Stimulated activated CD4-positive, alpha-beta T cell treated with anti-CD3 and anti-CD28 coated beads, Interleukin-15, amount 100 ng/mL, for 24 hours (primary cell): ENCODE measurements around the gene TMEM147.
A peak's percentile ranks its signal among the peaks of the same experiment; 100 is the strongest.

ENCODE experiments used
- DNase-seq: peaks from one replicate; pipeline ENCODE4 v3.0.0-alpha.2; 2020

TMEM147 gene

DNA sequence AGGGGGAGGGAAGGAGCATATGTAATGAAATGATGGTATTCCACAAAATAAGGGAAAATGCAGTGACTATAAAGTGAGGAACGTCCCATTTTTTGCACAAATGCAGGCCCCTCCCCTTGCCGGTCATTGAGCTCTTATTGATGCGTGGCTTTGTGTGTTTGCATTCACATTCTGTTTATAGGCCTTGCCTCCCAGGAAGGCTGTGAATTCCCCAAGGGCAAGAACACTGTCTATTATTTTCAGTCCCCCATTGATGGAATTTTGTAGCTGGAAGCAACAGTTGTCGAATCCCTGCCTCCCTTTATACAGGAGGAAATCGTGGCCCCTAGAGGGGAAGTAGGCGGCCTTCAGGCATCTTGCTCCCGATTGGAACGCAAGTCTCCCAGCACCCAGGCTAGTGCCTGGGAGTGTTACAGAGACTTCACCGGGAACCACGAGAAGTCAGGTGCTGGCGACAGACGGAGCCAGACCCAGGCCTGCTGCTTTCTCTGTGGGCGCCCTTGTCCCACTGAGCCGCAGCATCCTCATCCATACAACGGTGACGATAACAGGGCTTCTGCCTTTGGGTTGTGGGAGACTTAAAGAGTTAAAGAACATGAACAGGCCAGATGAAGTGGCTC, 24.2 kb upstream of the TMEM147 start:
- no peak for DNase-seq

DNA sequence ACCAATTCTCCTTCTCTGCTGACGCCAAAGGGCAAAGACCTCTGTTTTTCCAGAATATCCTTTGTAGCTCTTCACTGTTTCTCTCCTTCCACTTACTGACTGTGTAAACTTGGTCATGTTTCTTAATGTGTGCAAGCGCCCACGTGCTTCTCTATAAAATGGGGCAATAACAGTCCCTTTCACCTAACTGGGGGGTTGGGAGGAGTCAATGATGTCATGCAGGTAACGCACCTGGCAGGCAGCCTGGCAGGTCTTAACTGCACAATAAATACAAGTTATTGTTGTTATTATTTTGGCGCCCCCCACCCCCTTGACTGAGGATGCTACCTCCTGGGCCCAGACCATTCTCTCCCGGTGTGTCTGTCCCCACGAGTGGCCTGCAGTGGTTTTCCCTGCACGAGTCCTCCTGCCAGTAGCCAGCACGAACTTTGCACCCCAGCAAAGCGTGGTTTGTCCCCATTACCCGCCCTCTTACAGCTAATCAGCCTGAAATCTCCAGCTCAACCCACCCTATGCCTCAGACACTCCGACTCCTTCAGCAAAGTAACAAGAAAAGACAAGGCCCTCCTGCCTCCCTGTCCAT, 22.6 kb upstream of the TMEM147 start:
- no peak for DNase-seq

DNA sequence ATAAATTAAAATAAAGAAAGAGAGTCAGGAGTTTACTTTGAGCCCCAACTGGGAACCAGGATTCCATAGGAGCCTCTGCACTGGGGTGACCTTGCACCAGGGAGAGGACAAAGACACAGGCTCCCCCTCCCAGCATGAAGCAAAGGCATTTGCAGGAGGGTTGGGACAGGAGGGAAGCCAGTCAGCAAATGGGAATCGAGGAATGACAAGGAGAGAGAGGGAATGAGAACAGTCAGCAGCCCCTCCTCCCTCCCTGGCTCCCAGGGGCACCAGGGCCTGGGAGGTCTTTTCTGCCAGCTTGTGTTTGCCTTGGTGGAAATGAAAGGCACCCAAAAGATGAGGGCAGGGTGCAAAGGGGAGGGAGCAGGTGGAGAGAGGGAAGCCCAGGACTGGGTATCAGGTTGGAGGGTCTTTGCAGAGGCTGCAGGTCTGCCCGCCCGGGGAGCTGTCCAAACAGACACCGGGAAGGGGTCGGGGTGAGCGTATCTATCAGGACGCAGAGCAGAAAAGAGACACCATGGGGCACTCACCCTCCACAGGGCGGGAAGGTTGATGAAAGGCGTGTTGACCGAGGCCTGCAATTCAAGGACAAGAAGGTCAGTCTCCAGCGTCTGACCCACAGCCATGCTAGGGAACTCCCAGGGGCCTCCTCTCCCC, 21.1 kb upstream of the TMEM147 start:
- DNase-seq: no peak

DNA sequence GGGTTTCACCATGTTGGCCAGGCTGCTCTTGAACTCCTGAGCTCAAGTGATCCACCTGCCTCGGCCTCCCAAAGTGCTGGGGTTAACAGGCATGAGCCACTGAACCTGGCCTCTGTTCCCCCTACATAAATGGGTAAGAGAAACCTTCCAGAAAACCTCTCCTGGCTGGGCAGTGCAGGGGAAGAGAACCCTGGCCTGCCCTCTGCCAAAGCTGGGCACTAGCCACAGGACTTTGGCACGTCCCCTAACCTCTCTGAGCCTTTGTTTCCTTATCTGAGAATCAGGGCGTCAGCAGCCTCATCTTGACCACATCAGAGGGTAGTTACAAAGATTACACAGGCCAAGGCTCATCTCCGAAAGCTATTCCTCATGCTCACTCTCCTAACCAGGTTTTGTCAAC, 19.6 kb upstream of the TMEM147 start:
- no peak for DNase-seq

DNA sequence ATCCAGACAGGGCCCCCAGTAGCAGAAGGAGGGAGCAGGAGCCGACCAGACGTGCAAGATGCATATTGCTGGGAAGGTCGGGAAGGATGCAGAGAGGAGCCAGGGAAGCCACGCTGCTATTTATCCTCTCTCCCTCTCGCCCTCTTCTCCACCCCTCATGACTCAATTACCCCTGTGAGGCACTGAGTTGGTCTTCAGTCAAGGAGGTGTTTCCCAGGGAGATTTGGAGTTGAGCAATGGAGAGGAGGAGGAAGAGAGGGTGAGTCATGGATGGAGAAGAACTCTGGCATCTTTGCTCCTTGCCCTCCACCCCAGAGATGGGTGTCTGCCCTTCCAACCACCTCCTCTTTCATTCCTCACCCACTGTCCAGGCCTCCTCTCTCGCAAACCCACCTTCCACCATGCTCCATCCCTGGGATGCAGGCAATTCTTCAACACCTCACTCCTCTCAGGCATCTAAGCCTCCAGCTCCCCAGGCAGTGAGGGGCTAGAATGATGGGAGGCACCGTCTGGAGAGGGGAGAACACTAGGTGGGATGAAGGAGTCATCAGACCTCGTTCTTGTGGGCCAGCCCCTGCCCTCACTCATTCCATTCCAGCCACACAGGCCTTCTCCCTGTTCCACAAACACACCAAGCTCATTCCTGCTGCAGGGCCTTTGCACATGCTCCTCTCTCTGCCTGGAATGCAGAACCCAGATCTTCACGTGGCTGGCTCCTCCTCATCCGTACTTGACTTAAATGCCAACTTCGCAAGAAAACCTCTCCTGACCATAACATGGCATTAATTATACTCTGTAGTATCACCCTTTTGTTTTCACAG, 17.0 kb upstream of the TMEM147 start, which contains the start of gene SBSN:
Gene SBSN, minus strand, starts transcription at position 94 of the 821 bp plus-strand sequence. Its CDS starts 30 bp downstream, at position 64.
- no peak for DNase-seq

DNA sequence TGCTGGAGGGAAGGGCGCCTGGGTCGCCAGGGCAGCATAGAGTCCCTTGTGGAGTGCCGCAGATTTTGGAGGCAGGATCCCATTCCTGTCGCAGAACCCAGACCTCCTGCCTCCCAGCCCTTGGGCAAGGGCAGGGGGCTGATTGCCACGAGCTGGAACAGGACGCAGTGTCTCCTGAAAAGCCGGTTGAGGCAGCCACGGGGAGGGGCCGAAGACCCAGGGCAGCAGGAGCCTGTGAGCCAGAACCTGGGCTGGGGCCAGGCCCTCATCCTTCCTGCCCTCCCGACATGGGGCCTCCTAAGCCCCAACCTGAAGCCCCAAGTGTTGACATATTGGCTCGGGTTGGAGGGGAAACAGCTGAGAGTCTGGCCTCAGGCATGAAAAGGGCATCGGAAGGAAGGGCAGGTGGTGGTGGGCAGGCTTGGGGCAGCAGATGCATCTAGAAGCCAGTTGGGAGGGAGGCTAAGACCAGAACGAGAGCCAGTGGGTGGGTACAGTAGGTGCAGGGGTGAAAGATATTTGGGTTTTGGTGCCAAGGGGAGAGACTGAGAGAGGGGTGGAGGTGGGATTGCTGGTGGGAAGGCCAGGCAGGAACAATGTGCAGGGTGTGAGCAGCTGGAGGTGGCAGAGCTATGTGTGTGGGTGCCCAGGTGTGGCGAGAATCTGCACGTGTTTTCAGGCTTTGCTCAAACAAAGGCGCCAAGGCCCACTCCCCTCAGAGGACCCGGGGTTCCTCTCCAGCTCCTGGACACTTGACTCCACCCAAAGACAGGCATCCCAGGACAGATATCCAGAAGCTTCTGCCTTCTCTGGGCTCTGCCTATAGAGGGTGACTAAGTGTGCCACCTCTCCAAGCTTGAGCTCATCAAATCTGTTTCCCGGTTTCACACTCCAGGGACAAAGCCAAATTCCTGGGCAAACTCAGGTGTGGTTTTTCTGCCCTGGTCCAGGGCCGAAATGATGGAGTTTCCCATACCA, 15.9 kb upstream of the TMEM147 start:
- no peak for DNase-seq

DNA sequence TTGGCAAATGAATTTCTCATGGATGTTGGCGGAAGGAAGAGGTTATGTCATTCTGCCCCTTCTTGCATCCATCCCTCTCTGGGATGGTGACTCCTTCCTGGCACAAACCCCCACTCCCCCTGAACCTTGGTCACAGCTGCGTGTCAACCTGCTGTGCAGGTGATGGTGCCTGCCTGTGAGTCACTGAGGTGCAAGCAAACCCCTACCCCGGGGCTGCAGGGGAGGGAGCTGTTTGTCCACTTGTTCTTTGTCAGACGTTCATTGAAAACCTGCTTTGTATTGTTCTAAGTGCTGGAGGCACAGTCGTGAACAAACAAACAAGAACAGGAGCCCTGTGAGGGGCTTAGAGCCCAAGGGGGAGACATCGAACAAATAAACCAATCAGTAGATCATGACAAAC, 14.1 kb upstream of the TMEM147 start:
- no peak for DNase-seq

DNA sequence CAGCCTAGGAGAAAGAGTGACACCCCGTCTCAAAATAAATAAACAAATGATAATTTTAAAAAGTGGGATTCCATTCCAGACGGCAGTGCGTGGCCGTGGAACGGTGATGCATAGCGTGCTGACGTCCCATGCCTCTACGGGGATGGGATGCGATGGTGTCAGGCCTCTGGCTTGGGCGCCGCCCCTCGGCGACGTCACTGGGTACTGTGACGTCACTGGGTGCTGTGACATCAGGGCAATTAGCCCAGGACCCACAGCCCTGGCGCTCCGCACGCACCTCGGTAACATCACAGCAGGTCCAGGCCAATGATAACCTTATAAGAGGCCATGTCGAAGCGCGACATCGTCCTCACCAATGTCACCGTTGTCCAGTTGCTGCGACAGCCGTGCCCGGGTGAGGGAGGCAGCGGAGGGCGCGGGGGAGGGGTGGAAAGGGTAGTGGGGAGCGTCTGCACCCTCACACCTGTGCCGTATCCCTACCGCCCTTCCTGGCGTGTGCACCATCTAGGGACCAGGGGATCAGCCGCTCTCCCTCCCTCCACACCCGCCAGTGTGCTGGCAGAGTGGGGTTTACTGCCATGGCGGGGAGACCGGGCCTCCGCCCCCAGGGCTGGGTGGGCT, 12.1 kb upstream of the TMEM147 start, which contains the start of gene GAPDHS:
Gene GAPDHS, plus strand, starts transcription at position 256 of the 621 bp plus-strand sequence. Its CDS starts 72 bp downstream, at position 328.
- DNase-seq: no peak

DNA sequence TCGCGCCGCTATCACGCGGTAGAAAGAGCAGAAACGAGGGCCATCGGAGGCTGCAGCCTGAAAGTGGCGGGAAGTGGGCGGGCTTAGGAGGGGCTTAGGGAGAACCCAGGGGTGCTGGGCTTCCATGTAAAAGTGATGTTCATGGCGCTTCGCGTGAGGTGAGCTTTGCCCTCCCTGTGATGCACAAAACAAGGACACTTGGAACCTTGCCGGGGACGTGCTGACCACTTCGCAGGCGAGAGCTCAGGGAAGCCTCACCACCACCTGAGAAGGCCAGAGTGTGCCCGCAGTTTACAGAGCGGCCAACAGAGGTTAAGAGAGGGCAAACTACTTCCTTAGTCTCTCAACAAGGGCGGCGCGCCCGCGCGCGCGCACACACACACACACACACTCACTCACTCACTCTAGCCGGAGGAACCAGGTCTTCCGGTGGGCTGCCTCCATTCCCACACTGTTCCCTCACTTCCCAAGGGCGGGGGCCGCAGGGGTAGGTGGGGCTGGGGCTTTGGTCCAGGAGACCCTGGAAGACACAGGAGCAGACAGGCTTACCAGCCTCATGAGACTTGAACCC, 11.5 kb upstream of the TMEM147 start:
- DNase-seq: peak; percentile 51

DNA sequence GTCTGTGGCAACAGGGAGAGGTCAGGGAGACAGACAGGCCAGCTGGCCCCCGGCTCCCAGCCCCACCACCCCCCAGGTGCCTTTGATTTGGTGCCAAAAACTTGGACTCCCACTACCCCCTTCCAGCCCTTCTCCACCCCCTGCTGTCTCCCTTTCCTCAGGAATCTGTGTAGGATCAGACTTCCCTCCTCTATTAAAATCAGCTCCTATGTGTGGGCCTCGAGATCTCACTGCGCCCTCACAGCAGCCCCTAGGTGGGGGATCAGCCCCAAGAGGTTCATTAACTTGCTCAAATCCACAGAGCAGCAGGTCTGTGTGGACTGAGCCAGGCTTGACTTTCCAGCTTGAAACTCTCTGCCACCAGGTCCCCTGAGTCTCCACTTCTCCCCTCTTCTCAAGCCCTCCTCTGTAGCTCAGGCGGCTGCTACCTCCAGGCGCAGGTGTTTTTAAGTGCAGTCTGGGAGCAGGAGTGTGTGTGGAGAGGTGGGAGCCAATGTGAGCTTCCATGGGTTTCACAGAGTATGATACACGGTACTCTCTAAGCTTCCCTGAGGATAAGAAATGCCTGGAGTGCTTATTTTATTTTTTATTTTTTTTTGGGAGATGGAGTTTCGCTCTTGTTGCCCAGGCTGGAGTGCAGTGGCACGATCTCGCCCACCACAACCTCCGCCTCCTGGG, 10.5 kb upstream of the TMEM147 start:
- DNase-seq: no peak

DNA sequence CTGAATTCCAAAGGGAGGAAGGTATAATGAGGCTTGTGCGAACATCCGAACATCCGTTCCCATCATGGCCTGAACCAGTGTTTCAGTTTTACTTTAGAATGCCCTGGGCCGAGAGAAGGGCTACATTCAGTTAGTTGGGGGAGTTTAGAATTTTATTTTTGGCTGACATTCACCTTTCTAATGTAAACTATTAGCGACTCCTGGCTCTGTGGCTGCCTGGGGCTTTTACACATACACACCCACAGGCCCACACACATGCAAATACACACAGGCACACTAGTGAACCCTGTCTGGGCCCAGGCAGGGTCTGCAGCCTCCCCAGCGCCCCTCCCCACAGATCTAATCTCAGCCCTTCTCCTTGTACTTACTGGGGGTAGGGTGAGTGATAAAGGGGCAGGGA, 6.1 kb upstream of the TMEM147 start:
- no peak for DNase-seq

DNA sequence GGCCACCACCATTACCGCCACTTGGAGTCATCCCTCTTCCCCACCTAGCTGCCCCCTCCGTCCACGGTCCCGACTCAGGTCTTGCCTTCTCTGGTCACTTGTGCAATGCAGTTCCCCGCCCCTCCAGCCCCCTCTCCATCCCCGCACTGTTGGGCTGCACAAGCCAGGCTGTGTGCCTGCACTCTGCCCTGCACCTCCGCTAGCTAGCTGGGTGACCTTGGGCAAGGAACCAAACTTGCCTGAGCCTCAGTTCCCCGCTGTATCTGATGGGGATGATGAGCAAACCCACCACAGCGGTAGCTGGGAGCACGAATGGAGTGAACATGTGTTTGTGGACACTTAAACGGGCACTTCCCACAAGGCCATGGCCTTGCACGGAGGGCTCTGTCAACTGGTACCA, 5.6 kb upstream of the TMEM147 start:
- DNase-seq: no peak

DNA sequence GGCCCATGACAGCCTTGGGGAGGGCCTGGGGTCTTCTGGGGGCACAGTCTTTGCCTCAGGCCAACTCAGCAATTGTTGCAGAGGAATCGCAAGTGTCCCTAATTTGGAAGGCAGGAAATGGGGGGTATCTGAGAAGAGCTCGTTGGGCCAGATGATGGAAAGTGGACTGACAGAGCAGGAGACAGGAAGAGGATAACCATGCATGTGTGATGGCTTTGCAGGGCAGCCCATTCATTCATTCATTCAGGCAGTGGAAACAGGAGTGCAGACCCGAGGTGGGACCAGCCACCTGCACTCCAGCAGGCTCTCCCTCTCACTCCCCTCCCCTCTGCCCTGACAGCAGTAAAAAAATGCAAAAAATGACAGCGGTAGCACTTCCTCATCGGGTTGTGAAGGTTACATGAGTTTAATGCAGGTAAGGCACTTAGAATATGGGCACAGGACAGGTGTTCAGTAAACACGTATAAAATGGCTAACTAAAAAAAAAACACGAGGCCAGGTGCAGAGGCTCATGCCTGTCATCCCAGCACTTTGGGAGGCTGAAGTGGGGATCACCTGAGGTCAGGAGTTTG, 5.0 kb upstream of the TMEM147 start:
- no peak for DNase-seq

DNA sequence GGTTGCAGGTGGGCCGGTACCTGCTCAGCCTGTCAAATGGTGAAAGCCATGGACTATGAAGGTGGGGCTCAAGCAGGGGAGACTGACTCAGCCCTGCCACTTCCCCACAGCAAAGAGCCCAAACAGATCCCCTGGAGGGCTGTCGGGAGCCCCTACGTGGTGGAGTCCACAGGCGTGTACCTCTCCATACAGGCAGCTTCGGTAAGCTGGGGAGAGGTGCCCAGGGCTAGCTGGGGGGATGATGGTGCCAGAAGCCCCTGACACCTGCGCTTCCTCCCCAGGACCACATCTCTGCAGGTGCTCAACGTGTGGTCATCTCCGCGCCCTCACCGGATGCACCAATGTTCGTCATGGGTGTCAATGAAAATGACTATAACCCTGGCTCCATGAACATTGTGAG, 3.2 kb upstream of the TMEM147 start:
- no peak for DNase-seq

DNA sequence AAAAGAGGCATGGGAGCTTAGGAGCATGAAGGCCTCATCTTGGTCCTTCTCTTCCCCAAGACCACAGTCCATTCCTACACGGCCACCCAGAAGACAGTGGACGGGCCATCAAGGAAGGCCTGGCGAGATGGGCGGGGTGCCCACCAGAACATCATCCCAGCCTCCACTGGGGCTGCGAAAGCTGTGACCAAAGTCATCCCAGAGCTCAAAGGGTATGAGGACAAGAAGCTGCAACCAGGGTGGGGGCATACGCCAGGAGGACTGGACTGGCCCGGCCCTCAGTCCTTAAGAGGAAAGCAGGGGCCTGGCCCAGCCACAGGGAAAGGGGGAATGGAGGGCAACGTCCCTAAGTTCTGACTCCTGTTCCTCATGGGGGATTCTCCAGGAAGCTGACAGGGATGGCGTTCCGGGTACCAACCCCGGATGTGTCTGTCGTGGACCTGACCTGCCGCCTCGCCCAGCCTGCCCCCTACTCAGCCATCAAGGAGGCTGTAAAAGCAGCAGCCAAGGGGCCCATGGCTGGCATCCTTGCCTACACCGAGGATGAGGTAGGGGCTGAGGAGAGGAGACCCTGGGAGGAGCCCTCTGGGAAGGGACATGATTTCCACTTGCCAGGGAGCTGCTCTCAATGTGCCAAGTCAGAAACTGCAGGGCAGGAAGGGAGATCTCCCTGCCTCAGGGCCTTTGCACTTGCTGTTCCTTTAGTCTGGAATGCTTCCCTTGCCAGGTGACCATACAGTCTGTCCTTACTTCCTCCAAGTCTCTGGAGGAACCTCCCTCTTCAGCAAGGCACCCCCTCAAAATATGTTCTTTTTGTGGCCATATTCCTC, 1.9 kb upstream of the TMEM147 start:
- no peak for DNase-seq

DNA sequence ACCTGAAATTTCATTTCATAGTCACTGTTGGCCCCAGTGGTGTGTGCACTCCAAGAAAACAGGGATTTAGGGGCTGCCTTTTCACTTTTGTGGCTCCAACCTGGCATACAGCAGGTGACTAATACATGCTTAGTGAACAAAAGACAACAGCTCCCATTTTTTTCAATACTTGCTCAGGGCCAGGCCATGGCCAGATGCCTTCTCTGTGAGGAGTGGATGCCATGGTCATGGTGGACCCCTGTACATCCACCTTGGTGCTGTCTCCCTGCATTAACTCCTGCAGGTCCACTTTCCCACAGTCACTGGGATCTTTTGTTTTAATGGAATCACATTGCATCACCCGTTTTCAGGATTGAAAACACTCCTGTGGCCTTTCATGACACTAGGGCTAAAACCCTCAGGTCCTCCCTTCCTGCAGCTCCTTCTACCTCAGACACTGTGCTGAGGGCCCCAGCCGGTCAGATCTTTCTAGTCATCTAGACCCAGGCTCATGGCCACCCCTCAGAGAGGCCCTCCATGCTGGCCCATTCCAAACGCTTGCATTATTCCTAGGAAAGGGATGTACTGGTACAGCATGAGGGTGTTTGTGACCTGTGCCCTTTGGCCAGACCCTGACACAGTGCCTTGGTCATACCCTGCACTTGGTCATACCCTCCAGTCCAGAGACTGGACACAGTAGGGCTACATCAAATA, 1.2 kb upstream of the TMEM147 start:
- DNase-seq: no peak

DNA sequence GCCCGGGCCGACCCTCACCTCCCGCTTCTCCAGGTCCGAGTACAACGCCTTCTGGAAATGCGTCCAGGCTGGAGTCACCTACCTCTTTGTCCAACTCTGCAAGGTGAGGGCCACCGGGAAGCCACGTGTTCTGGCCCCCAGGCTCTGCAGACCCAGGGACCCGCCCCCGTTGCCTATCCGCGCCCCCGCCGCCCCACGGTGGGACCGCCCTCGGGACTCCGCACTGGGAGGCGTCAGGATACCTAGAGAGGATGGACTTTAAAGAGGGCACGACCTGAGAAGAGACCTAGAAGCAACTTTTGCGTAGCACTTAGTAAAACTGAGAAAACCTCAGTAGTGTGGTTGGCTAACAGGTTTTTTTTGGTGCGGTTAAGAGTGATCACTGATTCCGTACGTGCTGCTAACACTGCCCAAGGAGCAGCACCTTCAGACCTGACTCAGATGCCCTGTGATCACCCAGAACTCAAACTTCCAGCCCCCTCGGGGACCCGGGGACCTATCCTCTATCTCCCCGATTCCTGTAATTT, 492 bp downstream of the TMEM147 start:
- DNase-seq: peak; percentile 89

DNA sequence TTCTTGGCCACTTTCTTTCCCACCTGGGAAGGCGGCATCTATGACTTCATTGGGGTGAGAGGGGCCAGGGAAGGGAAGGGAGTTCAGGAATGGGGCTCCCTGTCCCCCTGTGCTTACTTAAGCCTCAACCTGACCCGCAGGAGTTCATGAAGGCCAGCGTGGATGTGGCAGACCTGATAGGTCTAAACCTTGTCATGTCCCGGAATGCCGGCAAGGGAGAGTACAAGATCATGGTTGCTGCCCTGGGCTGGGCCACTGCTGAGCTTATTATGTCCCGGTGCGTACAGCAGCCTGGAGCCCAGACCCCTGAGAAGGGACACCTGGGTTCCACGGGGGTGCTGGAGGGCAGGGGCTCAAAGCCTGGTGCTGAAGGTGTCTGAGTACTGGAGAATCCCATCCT, 1.1 kb downstream of the TMEM147 start:
- no peak for DNase-seq
